GM18909 (cell line): ENCODE measurements around the gene UBAP1.
"Not testable (repeated sequence)": the region's sequence is repeated elsewhere in the genome, so short reads cannot be mapped to it uniquely, and the experiment has no call there.

ENCODE experiments used
- ATAC-seq: cut with Tn5 transposase; IDR thresholded peaks from one replicate; pipeline ENCODE4 v1.9.1; 2021; ENCODE audit warnings: mild to moderate bottlenecking; ENCODE audit not compliant: unreplicated experiment, poor library complexity

Gene UBAP1

DNA sequence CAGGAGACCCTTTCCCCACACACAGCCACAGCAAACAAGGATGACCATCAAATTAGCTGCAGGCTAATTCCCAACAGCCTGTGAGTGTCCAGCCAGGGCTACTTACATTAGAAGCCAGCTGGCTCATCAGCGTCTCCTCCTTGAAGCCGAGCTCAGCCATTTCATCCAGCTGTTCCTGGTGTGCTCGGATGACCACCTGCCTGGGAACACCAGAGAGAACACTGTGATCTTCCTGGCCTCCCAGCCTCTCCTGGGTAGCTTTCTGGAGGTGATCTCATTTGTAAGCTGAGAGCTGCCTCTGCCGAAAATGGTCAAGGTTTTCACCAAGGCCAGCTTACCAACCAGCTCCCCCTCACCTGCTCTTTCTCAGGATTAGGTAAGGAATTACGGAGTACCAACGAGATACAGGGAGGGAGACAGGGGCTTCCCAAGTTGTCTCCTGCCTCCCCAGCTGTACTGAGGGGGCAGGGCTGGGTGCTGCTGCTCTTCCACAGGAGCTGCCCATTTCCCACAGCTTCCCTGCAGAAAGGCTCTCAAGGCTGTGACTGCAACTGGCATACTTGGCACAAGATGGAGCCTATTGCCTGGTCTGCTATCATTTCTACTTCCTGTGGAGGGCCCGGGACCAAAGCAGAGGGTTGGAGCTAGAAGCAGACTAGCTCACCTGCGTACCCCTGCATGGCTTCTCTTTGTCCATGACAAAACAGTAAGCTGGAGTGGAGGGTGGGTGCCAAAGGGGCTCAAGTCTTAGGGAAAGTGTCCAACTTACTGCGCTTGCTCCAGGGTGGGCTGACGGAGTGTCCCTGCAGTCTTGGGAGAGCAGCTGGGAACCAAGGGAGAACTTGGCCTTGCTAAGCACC, 76.4 kb downstream of the UBAP1 start:
- no peak for ATAC-seq

DNA sequence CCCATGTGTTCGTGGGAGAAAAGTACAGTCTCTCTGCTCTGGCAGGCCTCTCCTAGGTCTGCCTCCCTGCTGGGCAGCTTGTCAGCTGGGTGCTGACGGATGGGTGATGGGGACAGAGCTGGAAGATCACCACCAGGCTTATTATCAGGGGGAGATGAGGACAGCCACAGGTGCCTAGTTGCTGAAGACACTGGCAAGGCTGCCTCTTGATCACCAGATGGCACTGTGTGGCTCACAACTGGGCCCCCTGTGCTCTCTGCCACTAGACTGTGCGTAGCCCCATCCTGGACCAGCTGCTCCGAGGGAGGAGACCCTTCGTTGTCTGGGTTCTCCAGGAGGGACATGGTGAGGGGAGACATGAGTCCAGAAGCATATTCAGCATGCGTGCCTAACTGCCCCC, 77.3 kb downstream of the UBAP1 start:
- no peak for ATAC-seq

DNA sequence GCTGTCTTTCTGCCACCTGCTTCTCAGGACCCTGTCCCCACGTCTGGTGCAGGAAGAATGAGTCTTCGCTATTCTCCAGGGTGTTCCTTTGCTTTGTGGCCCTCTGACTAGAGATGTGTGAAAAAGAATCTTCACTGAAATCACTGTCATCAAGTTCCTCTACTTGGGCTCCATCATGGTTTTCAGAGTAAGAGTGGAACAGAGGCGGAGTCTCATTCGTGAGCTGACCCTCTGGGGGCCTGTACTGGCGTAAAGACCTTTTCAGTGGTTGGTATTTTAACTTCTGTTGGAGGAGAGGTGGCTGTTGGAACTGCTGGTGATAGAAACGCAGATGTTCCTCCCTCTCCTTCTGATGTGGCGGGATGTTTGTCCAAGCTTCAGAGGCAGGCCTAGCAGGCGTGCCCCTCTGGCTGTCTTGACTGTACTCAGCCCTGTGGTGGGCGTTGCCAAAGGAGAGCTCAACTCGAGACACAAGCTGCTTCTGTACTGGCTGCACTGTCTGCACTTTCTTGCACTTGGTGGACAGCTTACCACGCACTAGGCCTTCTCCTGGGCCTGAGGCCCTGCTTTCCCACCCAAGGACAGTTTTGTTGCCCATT, 78.2 kb downstream of the UBAP1 start:
- no peak for ATAC-seq

DNA sequence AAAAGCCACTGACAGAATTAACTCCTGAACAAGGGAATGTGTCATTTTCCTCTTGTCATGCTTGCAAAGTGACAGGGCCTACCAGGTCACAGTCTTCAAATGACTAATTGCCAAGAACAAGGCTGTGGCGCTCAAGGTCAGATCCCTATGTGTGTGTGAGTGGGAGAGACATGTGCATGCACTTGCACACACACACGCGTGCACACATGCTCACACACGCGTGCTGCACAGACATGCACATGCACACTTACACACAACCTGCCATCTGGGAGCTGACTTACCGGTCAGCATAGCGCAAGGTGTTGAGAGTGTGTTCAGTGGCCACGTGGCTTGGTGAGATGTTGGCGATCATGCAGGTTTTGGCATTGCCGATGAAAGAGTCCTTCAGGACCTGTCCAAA, 80.5 kb downstream of the UBAP1 start:
- ATAC-seq = no peak

DNA sequence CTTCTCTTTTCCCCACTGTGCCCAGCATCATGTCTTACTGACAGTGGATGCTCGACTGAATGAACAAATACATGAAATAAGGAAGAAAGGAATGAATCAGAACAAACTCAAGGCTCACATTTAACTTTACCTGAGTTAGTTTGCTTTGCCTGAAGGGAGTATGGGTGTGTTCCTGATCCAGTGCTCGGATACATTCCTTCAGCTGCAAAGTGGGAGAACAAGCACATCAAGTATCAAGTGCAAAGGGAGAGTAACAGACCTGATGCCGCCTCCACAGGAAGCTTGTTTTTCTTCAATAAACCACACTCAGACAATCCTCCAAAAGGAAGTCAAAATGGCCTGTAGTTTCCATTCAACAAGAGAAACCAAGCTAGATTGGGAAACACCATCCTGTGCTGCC, 84.1 kb downstream of the UBAP1 start:
- ATAC-seq = no peak

DNA sequence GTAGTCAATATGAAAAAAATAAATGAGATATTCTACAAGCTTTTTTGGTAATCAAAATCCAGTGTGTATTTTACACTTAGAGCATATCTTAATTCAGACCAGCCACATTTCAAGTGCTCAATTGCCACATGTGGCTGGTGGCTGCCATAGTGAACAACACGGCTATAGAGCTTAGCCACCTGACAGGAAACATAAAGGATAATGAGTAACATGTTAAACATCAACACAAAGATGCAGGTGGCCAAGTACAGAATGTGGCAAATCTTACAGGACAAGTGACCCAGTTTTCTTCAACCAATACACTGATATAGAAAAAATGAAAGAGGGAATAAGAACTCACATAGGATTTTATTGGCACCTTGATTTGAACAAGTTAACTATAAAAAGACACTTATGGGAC, 88.8 kb downstream of the UBAP1 start:
- no peak for ATAC-seq

DNA sequence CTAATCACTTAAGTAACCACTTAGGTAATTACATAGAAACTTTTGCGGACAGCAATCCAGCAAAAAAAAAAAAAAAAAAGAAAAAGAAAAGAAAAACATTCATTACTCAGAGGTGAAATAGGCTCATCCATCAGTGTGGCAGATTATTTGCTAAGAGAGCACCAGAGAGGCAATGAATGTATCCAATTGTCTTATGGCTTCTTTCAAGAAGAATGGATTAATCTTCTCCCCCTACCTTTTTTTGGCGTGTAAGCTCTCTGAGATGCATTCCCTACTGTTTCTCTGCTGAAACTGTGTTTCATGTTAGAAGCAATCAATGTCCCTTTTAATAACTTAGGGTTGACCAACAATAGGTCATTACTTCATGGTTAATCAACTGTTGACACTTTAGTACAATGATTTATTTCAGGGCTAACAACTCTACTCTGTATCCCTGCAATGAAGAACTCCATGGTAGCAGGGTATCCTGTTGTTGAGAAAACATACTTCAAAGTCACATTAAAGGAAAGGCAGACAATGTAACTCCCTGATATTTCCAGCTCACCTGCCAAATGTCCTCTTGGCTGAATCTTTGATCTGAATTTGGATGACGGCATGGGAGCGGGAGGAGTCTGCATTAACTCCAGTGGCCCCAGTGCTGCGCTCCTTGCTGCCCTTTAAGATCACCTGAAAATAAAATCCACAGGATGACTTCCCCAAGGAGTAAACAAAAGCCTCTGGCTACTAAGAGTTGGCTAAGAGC, 92.6 kb downstream of the UBAP1 start:
- no peak for ATAC-seq

DNA sequence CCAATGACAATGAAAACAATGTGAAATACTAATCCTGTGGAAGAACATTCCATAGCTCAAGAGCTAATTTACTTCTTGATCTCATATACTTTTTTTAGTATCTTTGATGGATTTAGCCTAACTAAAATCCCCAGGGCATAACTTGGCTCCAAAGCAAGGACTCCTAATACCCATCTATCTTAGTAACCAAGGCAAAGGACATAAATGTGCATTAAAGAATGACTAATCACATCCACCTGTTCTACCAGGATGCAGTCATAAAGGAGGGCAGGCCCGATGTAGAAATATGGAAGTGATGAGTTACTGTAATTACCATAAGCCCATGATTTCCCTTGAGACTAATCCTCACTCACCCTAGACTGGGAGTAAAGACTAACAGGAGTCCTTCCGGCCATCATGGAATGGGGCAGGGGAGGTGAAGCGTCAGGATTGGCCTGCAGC, 93.3 kb downstream of the UBAP1 start:
- ATAC-seq = no peak

DNA sequence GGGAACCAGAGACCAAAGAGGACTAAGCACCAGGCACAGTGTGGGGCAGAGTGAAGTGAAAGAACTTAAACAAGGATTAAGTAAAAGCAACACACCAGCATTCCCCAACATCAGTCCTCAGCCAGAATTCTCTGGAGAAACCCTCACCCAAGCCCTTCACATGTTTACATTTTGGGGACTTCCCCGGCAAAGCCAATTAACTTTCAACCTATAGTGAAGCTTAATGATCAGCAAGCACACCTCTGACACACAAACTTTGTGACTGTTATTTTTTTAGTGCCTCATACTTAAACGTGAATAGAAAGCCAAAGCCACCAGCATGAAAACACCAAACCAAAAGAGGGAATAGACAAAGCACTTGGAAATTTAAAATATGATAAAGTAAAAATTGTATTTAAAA, 94.7 kb downstream of the UBAP1 start:
- ATAC-seq = not testable (repeated sequence)

DNA sequence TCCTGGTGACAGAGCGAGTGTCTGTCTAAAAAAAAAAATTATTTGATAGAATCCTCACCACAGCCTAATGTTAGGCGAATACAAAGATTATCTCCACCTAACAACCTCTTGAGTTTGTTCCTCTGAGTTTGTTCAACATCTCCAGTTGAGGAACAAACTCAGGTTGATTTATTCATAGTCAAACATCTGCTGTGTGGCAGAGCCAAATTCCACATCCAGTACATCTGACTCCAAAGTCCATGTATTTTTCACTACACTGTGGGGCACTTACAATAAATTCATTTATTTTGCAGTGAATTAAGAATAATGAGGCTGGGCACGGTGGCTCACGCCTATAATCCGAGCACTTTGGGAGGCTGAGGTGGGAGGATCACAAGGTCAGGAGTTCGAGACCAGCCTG, 97.0 kb downstream of the UBAP1 start:
- no peak for ATAC-seq

DNA sequence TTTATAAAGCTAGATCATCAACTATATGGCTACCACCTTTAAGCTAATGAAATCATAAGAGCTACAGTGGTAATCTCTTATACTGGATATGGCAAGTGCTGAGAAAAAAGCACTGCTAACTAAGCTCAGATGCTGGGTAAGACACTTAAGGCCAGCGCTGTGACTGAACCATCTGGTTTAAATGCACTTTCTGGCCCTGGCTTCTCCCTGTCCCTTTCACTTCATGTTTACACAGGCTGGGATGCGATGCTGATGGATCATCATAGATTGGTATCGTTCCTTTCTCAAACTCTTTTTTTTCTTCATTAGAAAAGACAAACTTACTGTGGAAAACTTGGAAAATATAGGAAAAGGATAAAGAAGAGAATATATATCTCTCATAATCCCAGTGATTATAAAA, 97.9 kb downstream of the UBAP1 start:
- no peak for ATAC-seq

DNA sequence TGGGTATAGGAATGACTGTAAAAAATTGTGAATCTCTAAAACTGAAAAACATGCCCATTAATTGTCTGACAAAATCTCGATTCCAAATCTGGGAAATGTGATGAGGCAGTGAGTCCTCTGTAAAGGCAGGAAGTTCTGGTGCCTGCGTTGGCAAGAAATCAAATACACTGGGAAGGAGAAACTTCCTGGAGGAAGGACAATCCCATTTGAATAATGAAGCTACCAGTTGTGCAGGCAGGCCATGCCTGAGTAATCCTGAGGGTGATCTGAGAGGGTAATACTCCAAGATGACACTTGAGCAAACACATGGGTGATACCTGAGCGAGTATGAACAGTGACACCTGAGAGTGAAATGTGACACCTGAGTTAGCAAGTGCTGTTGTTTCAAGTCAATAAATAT, 100.6 kb downstream of the UBAP1 start:
- no peak for ATAC-seq

DNA sequence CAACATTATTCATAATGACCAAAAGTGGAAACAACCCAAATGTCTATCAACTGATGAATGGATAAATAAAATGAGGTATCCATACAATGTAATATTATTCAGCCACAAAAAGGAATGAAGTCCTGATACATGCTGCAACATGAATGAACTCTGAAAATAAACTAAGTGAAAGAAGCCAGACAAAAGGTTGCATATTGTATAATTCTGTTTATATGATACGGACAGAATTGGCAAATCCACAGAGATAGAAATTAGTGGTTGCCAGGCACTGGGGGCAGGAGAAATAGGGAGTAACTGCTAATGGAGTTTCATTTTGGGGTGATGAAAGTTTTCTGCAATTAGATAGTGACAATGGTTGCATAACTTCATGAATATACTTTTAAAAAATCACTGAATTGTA, 103.3 kb downstream of the UBAP1 start:
- no peak for ATAC-seq

DNA sequence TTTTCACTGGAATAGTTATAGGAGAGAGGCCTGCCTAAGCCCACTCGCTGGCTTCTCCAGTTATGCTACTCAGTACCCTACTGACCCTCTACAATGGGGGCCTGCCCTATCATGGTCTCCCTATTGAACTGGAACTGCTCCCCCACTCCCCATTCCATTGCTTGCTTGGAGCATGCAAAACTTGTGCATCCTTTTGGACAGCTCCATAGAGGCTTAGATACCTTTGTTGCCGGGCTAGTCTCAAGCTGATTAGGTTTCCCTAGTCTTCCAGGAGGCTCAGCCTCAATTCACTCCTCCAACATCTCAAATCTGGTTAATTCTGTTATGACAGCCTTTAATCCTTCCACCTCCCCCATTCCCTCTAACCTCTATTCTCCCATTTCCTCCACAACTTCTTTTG, 110.3 kb downstream of the UBAP1 start:
- ATAC-seq = no peak

DNA sequence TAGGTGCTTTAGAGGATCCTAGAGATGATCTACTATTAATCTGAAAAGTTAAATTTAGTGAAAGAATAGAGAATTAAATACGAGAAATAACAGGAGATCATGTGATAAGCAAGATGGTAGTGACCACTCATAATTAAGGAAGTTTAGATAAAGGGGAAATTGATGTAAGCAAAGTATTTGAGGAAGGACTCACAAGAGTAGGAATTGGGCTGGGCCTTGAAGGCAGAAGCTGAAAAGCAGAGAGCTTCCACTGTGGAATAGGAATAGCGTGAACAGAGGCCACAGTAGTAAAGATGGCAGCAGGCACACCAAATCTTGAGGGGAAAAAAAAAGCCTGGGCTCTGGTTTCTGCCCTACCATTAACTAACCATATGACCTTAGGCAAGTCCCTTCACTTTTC, 112.2 kb downstream of the UBAP1 start:
- no peak for ATAC-seq

DNA sequence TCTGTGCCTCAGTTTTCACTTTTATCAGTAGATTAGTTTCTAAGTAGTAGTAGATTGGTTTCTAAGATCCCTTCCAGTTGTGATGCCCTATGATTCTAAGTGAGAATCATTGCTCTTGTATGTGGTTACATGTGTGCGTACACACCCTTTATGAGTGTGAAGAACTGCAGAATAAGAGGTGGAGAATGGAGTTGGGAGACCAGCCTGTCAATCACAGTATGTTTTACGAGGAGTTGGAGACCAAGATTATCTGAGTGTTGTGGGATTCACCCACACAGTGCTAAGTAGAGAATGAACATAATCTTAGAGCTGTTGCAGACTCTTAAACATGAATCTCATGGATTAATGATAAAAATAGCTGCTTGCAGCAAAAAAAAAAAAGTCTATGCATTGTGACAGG, 112.6 kb downstream of the UBAP1 start:
- no peak for ATAC-seq

DNA sequence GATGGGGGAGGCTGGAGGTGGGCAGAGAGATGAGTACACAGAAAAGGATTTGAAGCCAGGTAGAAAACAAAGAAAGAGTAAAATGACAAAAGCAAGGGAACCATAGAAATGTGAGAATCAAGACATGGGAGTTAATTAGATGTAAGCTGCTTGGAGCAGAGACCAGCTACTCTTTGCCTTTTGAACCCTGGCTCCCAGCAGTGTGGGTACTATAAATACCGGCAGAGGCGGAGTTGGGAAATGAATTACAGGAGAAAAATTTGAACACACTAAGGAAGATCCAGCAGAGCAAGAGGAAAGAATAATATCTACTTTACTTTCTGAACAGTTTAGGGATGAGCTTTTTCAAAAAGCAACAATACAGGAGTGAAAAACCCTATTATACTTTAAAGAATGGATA, 113.7 kb downstream of the UBAP1 start:
- ATAC-seq = no peak

DNA sequence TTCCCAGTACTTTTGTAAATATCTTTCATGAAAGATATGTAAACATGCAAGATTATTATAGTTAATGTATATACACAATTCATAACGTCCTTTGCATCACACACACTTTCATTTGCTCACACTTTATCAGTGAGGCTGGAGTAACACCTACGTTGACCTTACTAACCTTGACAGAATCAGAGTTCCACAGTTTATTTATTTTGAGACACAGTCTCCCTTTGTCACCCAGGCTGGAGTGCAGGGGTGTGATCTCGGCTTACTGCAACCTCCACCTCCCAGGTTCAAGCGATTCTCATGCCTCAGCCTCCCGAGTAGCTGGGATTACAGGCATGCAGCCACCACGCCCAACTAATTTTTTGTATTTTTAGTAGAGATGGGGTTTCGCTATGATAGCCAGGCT, 122.2 kb downstream of the UBAP1 start:
- not testable (repeated sequence) for ATAC-seq
